A549 (cell line): ENCODE data around the gene NKAIN2. TPM values are rescaled to one million over a fixed set of nuclear protein-coding genes. Genes with fewer than 3 reads are reported as not detected.
"Not testable (repeated sequence)": the region's sequence is repeated elsewhere in the genome, so short reads cannot be mapped to it uniquely, and the experiment has no call there.

Experiments used
- ATAC-seq, 2 experiments: fragments of 200-7000 bp in 1 of 2; fragments of >200 bp in 1 of 2; cut with Nextera tagmentation in 1 of 2; cut with Tn5 transposase in 1 of 2; 3 replicates each; pipeline versions ENCODE4 v1.8.0 to v1.9.1; 2018 to 2020; ENCODE audit warnings: mild to moderate bottlenecking in 1 of 2, moderate library complexity in 1 of 2
- CTCF ChIA-PET: fragments of 300-600 bp; sonication (Branson Sonifier 250); formaldehyde crosslinking; extraction: SDS; loops from one replicate; lab custom pipeline; 2021; ENCODE audit warnings: antibody characterized with exemption, inconsistent platforms; lab: Yijun Ruan, JAX
- POLR2A ChIA-PET: fragments of 350-600 bp; formaldehyde crosslinking; extraction: SDS; loops from one replicate; lab custom pipeline; 2021; ENCODE audit warnings: antibody characterized with exemption, inconsistent platforms; lab: Yijun Ruan, JAX
- DNase-seq, 2 experiments: peaks; one replicate each; pipeline versions ENCODE4 v3.0.0 to v3.0.0-alpha.2; 2011 to 2016; ENCODE audit warnings: low read depth in 1 of 2, low spot score in 1 of 2
- FAIRE-seq: peaks from 2 replicates; lab custom pipeline; 2011; peaks lifted over from hg19 to GRCh38; lab: Jason Lieb, UNC
- H3K27ac ChIP-seq, 2 experiments: fragments of >200 bp; sonication (Bioruptor Twin); formaldehyde crosslinking; 3 replicates each; pipeline ENCODE4 v1.5.1; 2016 to 2017
- H3K4me1 ChIP-seq: fragments of >200 bp; sonication (Bioruptor Twin); formaldehyde crosslinking; 3 replicates; pipeline ENCODE4 v1.6.1; 2016
- H3K4me2 ChIP-seq: fragments of >200 bp; sonication (Bioruptor Twin); formaldehyde crosslinking; 3 replicates; pipeline ENCODE4 v1.6.1; 2016
- H3K4me3 ChIP-seq: fragments of >200 bp; sonication (Bioruptor Twin); formaldehyde crosslinking; 3 replicates; pipeline ENCODE4 v1.5.1; 2016
- H3K9me3 ChIP-seq: fragments of >200 bp; sonication (Bioruptor Twin); formaldehyde crosslinking; 3 replicates; pipeline ENCODE4 v1.6.1; 2016
- ATOH8 ChIP-seq: fragments of 250-450 bp; sonication (Bioruptor Pico); IDR thresholded peaks from 2 replicates; pipeline ENCODE4 v1.5.0; 2020; ENCODE audit warnings: low read depth, mild to moderate bottlenecking, moderate library complexity
- BHLHE40 ChIP-seq: IDR thresholded peaks from 2 replicates; pipeline ENCODE4 v1.6.1; 2012; ENCODE audit warnings: low read depth, low read length, inconsistent platforms
- CEBPB ChIP-seq, 2 experiments: fragments of >200 bp in 1 of 2; sonication (Bioruptor Twin) in 1 of 2; formaldehyde crosslinking in 1 of 2; IDR thresholded peaks; 2 replicates each; pipeline ENCODE4 v1.6.1; 2012 to 2016
- CHD2 ChIP-seq: fragments of 150-350 bp; IDR thresholded peaks from 2 replicates; pipeline ENCODE4 v1.6.1; 2014; ENCODE audit warnings: low read length; ENCODE audit not compliant: partially characterized antibody
- E2F6 ChIP-seq: IDR thresholded peaks from 2 replicates; pipeline ENCODE4 v1.6.1; 2012; ENCODE audit warnings: low read depth, borderline replicate concordance
- ESRRA ChIP-seq: fragments of 150-350 bp; IDR thresholded peaks from 2 replicates; pipeline ENCODE4 v1.6.1; 2014; ENCODE audit warnings: mild to moderate bottlenecking, low read length, borderline replicate concordance
- FOXS1 ChIP-seq: fragments of 250-450 bp; sonication (Bioruptor Pico); IDR thresholded peaks from 2 replicates; pipeline ENCODE4 v1.5.0; 2020; ENCODE audit warnings: mild to moderate bottlenecking, moderate library complexity
- HEYL ChIP-seq: fragments of 250-450 bp; sonication (Bioruptor Pico); IDR thresholded peaks from 2 replicates; pipeline ENCODE4 v1.8.0; 2021; ENCODE audit warnings: mild to moderate bottlenecking, moderate library complexity
- HOXA7 ChIP-seq: fragments of 250-450 bp; sonication (Bioruptor Pico); IDR thresholded peaks from 2 replicates; pipeline ENCODE4 v1.5.0; 2020; ENCODE audit warnings: mild to moderate bottlenecking, moderate library complexity
- HOXB13 ChIP-seq: fragments of 250-450 bp; sonication (Bioruptor Pico); IDR thresholded peaks from 2 replicates; pipeline ENCODE4 v1.5.0; 2020; ENCODE audit warnings: low read depth, mild to moderate bottlenecking, moderate library complexity
- HOXB5 ChIP-seq: fragments of 250-450 bp; sonication (Bioruptor Pico); IDR thresholded peaks from 2 replicates; pipeline ENCODE4 v1.5.0; 2020; ENCODE audit warnings: mild to moderate bottlenecking, moderate library complexity
- JUN ChIP-seq, 2 experiments: fragments of >200 bp; sonication (Bioruptor Twin); formaldehyde crosslinking; IDR thresholded peaks; 2 replicates in 1 of 2; 3 replicates in 1 of 2; pipeline ENCODE4 v1.6.1; 2016 to 2017
- JUNB ChIP-seq: fragments of >200 bp; sonication (Bioruptor Twin); formaldehyde crosslinking; IDR thresholded peaks from 2 replicates; pipeline ENCODE4 v1.6.1; 2016
- MAX ChIP-seq: IDR thresholded peaks from 2 replicates; pipeline ENCODE4 v1.6.1; 2012
- PBX3 ChIP-seq: IDR thresholded peaks from 2 replicates; pipeline ENCODE4 v1.6.1; 2012
- PHF8 ChIP-seq: fragments of 200-600 bp; sonication (generic); IDR thresholded peaks from 2 replicates; pipeline ENCODE4 v1.6.1; 2016; ENCODE audit warnings: low read depth, mild to moderate bottlenecking, antibody characterized with exemption, moderate library complexity, borderline replicate concordance
- POLR2AphosphoS2 ChIP-seq: conservative IDR thresholded peaks from 2 replicates; pipeline ENCODE4 v1.6.1; 2012; ENCODE audit warnings: low read length, improper control_type of control experiment, inconsistent platforms
- RAD21 ChIP-seq, 2 experiments: fragments of >200 bp in 1 of 2; sonication (Bioruptor Twin) in 1 of 2; formaldehyde crosslinking in 1 of 2; IDR thresholded peaks in 1 of 2; conservative IDR thresholded peaks in 1 of 2; 2 replicates in 1 of 2; 3 replicates in 1 of 2; pipeline ENCODE4 v1.6.1; 2012 to 2018; ENCODE audit warnings: inconsistent platforms in 1 of 2
- RARB ChIP-seq: fragments of 250-450 bp; sonication (Bioruptor Pico); IDR thresholded peaks from 2 replicates; pipeline ENCODE4 v1.8.0; 2021; ENCODE audit warnings: mild to moderate bottlenecking, moderate library complexity
- RCOR1 ChIP-seq: fragments of 150-350 bp; IDR thresholded peaks from 2 replicates; pipeline ENCODE4 v1.6.1; 2014; ENCODE audit warnings: antibody characterized with exemption, low read length, low read depth
- RFX5 ChIP-seq: fragments of 450-650 bp; IDR thresholded peaks from 2 replicates; pipeline ENCODE4 v1.7.1; 2014; ENCODE audit warnings: antibody characterized with exemption, mild to moderate bottlenecking, moderate library complexity
- SMC3 ChIP-seq: fragments of >200 bp; sonication (Bioruptor Twin); formaldehyde crosslinking; IDR thresholded peaks from 3 replicates; pipeline ENCODE4 v1.6.1; 2018; ENCODE audit warnings: inconsistent platforms
- SREBF2 ChIP-seq: fragments of 450-650 bp; IDR thresholded peaks from 2 replicates; pipeline ENCODE4 v1.6.1; 2014; ENCODE audit warnings: mild to moderate bottlenecking, moderate library complexity
- USF2 ChIP-seq: fragments of 450-650 bp; IDR thresholded peaks from 2 replicates; pipeline ENCODE4 v1.6.1; 2014; ENCODE audit warnings: antibody characterized with exemption
- ZC3H11A ChIP-seq: fragments of 450-650 bp; IDR thresholded peaks from 2 replicates; pipeline ENCODE4 v1.6.1; 2014; ENCODE audit warnings: antibody characterized with exemption, mild to moderate bottlenecking
- ZFP36 ChIP-seq: fragments of 450-650 bp; IDR thresholded peaks from 2 replicates; pipeline ENCODE4 v1.6.1; 2014; ENCODE audit warnings: borderline replicate concordance; ENCODE audit not compliant: partially characterized antibody
- ZNF302 ChIP-seq: fragments of 250-450 bp; sonication (Bioruptor Pico); IDR thresholded peaks from 2 replicates; pipeline ENCODE4 v1.9.0; 2021; ENCODE audit warnings: inconsistent platforms, mild to moderate bottlenecking, moderate library complexity
- WGBS: methylation state at CpG from one replicate; pipeline ENCODE4 v1.1.6; 2017; ENCODE audit errors: missing lambda C conversion rate; 5-methylcytosine and 5-hydroxymethylcytosine counted together
- polyA plus RNA-seq, 4 experiments: library from polyadenylated mRNA; depleted of rRNA in 3 of 4; stranded (reverse); fragments of >200 nt; fragmentation: RNase III in 1 of 4; extraction: RNeasy Plus Mini Kit Qiagen cat#74134 plus additional on column Dnase treatment in 1 of 4; gene quantifications; 2 replicates in 3 of 4; 3 replicates in 1 of 4; pipeline ENCODE4 v1.2.3, GENCODE V29; 2011 to 2017

The NKAIN2 gene
- polyA plus RNA-seq, 2 of the 4 experiments (the other 2 are of a cell fraction) = not detected

- TF ChIP-seq HEYL (CRISPR knock-in tag) = no peak
- no peak for TF ChIP-seq ATOH8 (CRISPR knock-in tag)
- TF ChIP-seq PBX3 = no peak
- TF ChIP-seq RAD21 (conservative IDR thresholded peaks at IDR 0.05 in 1 of 2, IDR thresholded peaks at IDR 0.05 in 1 of 2) = no peak
- TF ChIP-seq HOXB5 (CRISPR knock-in tag) = no peak
- TF ChIP-seq FOXS1 (CRISPR knock-in tag) = no peak
- no peak for TF ChIP-seq CHD2
- no peak for TF ChIP-seq HOXB13
- no peak for TF ChIP-seq RFX5
- no peak for TF ChIP-seq ZFP36
- no peak for TF ChIP-seq PHF8
- no peak for TF ChIP-seq SMC3
- no peak for TF ChIP-seq CEBPB (IDR thresholded peaks at IDR 0.05)
- FAIRE-seq = no peak
- WGBS = 0% methylated on average over 1 of the region's 1 CpG
- ChIA-PET CTCF (no interaction called here), POLR2A (no interaction called here)
- Histone ChIP-seq H3K9me3 (no peaks in the 10 kb centered on the region), H3K4me1 (no peaks in the 10 kb centered on the region), H3K4me3 (no peak overlapping the region), H3K4me2 (no peak overlapping the region), H3K27ac (no peak overlapping the region)
- ATAC-seq = no peak
- no peak for DNase-seq
These were observed 110.2 kb downstream of the NKAIN2 start for GRCh38 chr6:123913863-123914262.

GRCh38 chr6:123923379-123923778, 119.7 kb downstream of the NKAIN2 start:
- H3K4me2 ChIP-seq, ATAC-seq, H3K4me3 ChIP-seq, H3K4me1 ChIP-seq, FAIRE-seq, POLR2A ChIA-PET, H3K27ac ChIP-seq, H3K9me3 ChIP-seq, DNase-seq: not testable (repeated sequence)
- 4% methylated on average over 1 of the region's 3 CpGs for WGBS
- CTCF ChIA-PET = interaction anchor here (0.7 kb wide), 1 partner anchor 869 kb away, joined by 3 read pairs; no protein-coding TSS in a partner anchor

GRCh38 chr6:123925350-123925749, 121.7 kb downstream of the NKAIN2 start:
- WGBS = 4% methylated on average over 1 of the region's 1 CpG
- no peak overlapping the region for H3K27ac ChIP-seq
- no peaks in the 10 kb centered on the region for H3K4me1 ChIP-seq
- DNase-seq (no peak), ATAC-seq (no peak), FAIRE-seq (no peak)
- H3K4me3 ChIP-seq = no peak overlapping the region
- H3K4me2 ChIP-seq = no peak overlapping the region
- H3K9me3 ChIP-seq = no peaks in the 10 kb centered on the region
- CTCF ChIA-PET = no interaction called here
- POLR2A ChIA-PET = no interaction called here
- TF ChIP-seq RCOR1 = no peak
- TF ChIP-seq ZC3H11A = no peak
- no peak for TF ChIP-seq RFX5
- TF ChIP-seq ZNF302 = no peak
- TF ChIP-seq MAX = no peak
- no peak for TF ChIP-seq E2F6
- no peak for TF ChIP-seq ZFP36

- Histone ChIP-seq H3K4me1 (no peaks in the 10 kb centered on the region), H3K9me3 (no peaks in the 10 kb centered on the region), H3K27ac (no peak overlapping the region), H3K4me2 (no peak overlapping the region), H3K4me3 (no peak overlapping the region)
- no peak for DNase-seq
- CTCF ChIA-PET = no interaction called here
- WGBS = 0% methylated on average over 1 of the region's 1 CpG
- ATAC-seq = no peak
- no peak for FAIRE-seq
- POLR2A ChIA-PET = no interaction called here
- no peak for TF ChIP-seq ESRRA
- TF ChIP-seq HOXB13 = no peak
- TF ChIP-seq E2F6 = no peak
- no peak for TF ChIP-seq HOXA7 (CRISPR knock-in tag)
- TF ChIP-seq ATOH8 (CRISPR knock-in tag) = no peak
- TF ChIP-seq RARB = no peak
- no peak for TF ChIP-seq BHLHE40
- TF ChIP-seq USF2 = no peak
- no peak for TF ChIP-seq JUN (IDR thresholded peaks at IDR 0.05)
- TF ChIP-seq JUNB = no peak
- no peak for TF ChIP-seq POLR2AphosphoS2
- TF ChIP-seq SREBF2 = no peak
These were observed 122.3 kb downstream of the NKAIN2 start for GRCh38 chr6:123925842-123926399.
